Heart right ventricle (tissue), 16 donors: Measurements from ENCODE around the gene MVP. TPM values are rescaled to one million over a fixed set of nuclear protein-coding genes. Genes with fewer than 3 reads are reported as not detected.

ENCODE experiments used
- ATAC-seq, 8 donors: fragments of 200-7000 bp; cut with Tn5 transposase; one replicate each; pipeline ENCODE4 v1.9.1; 2020; ENCODE audit warnings: mild to moderate bottlenecking in 8 of 8, moderate library complexity in 8 of 8, moderate number of reproducible peaks in 1 of 8
- DNase-seq, 2 donors: peaks; one replicate each; pipeline ENCODE4 v3.0.0-alpha.2; 2020
- H3K27ac ChIP-seq, 10 donors: fragments of 200-600 bp; sonication (generic) in 2 of 10; one replicate each; pipeline versions ENCODE4 v1.5.0 to v1.8.0; 2020 to 2022; ENCODE audit warnings: mild to moderate bottlenecking in 3 of 10
- H3K27me3 ChIP-seq, 7 donors: fragments of 200-600 bp; one replicate each; pipeline ENCODE4 v1.8.0; 2021 to 2022; ENCODE audit warnings: mild to moderate bottlenecking in 2 of 7
- H3K36me3 ChIP-seq, 9 donors: fragments of 200-600 bp; sonication (generic) in 1 of 9; one replicate each; pipeline versions ENCODE4 v1.5.0 to v1.8.0; 2020 to 2022; ENCODE audit warnings: mild to moderate bottlenecking in 2 of 9
- H3K4me1 ChIP-seq, 9 donors: fragments of 200-600 bp; sonication (generic) in 1 of 9; one replicate each; pipeline versions ENCODE4 v1.5.0 to v1.8.0; 2020 to 2022; ENCODE audit warnings: mild to moderate bottlenecking in 4 of 9
- H3K4me3 ChIP-seq, 10 donors: fragments of 200-600 bp; sonication (generic) in 2 of 10; one replicate each; pipeline versions ENCODE4 v1.5.0 to v1.8.0; 2020 to 2022; ENCODE audit warnings: mild to moderate bottlenecking in 7 of 10, moderate library complexity in 2 of 10
- H3K9me3 ChIP-seq, 11 donors: fragments of 200-600 bp in 10 of 11; sonication (generic) in 2 of 11; one replicate each; pipeline versions ENCODE4 v1.5.0 to v1.8.0; 2013 to 2022; ENCODE audit warnings: mild to moderate bottlenecking in 2 of 11, control low read depth in 1 of 11, moderate library complexity in 1 of 11
- CTCF ChIP-seq, 9 donors: fragments of 200-600 bp; sonication (generic) in 2 of 9; IDR thresholded peaks; one replicate each; pipeline versions ENCODE4 v1.5.0 to v1.8.0; 2021 to 2022; ENCODE audit warnings: antibody characterized with exemption in 9 of 9, mild to moderate bottlenecking in 5 of 9, moderate library complexity in 1 of 9
- WGBS, 2 donors: extraction: QIAGEN DNeasy Blood & Tissue Kit; methylation state at CpG; one replicate each; pipeline ENCODE4 v1.1.7; 2013; ENCODE audit warnings: inconsistent platforms in 1 of 2; 5-methylcytosine and 5-hydroxymethylcytosine counted together
- intact Hi-C, 10 donors: fragments of 100-400 bp; cut with DNase I; formaldehyde crosslinking; loops; one replicate each; pipeline versions ENCODE4 v1.11.1 to v1.14.2; 2022
- polyA plus RNA-seq, 2 donors: library from polyadenylated mRNA; stranded (reverse); fragments of 200-250 nt; gene quantifications; one replicate each; pipeline ENCODE4 v1.2.3, GENCODE V29; 2013
- total RNA-seq, 10 donors: library from RNA; stranded (reverse); fragmentation: NEBNext Ultra II Directional in 3 of 10; extraction: Animal tissue kit (Norgen Biotek cat#: 25700) in 3 of 10; gene quantifications; one replicate each; pipeline versions ENCODE4 v1.2.1 to v1.2.4, GENCODE V29; 2021 to 2023
- donor health status: Arrhythmogenic right ventricular cardiomyopathy.
- donor health status: ischemic (EF 13 %, LVEDD 7.1; RV severe dilation, severe dysfunction).
- donor health status: healthy with polysubstance abuse.
- donor health status: DM: no; HTN: yes; CAD: no.
- donor health status: DM: no; HTN: no; CAD: no.
- donor health status: ischemic (EF 25% LVEDD 6.9; RV normal size, moderate dysfunction).
- donor health status: ischemic (EF 25% LVEDD 5.7; RV mildly dilated, moderate dysfunction).
- donor health status: healthy.
- donor health status: DM: yes; HTN: yes; CAD: no.
- donor health status: Ischemic cardiomyopathy.
- donor health status: ischemic (EF 35%, LVEDD 5.7; RV mildly dilated, moderate dysfunction).
- donor health status: nonischemic (EF 11% LVEDD 7.7; RV severe dilation, severe dysfunction).
- donor health status: DM: yes; HTN: yes; CAD: no.
- donor health status: PGD.
- donor health status: ischemic (EF 29% LVEDD 5.4; RV normal size, mild dysfunction).
- donor health status: nonischemic (EF 23%, LVEDD 6.1; RV moderate dilation, normal function).

The MVP gene
- total and polyA plus RNA-seq, 12 donors: 24.5 to 122 (median 42.7) TPM

- intact Hi-C loops: no loop called here
- Histone ChIP-seq H3K4me1 (peaks cover 0 to 8% (median under 1%) of the 10 kb centered on the region in 9 donors), H3K27me3 (peaks cover 6 to 40% (median 30%) of the 10 kb centered on the region in 7 donors), H3K27ac (no peak overlapping the region), H3K4me3 (no peak overlapping the region), H3K36me3 (no peaks in the 10 kb centered on the region), H3K9me3 (no peaks in the 10 kb centered on the region)
- TF ChIP-seq CTCF (IDR thresholded peaks at IDR 0.05): no peak
- WGBS, 2 donors: 69 to 79% methylated on average over 4 of the region's 4 CpGs
- DNase-seq (no peak), ATAC-seq (no peak)
These were observed 74.1 kb downstream of the MVP start for GRCh38 chr16:29894352-29894751.

- intact Hi-C loops: no loop called here
- H3K9me3 ChIP-seq: no peaks in the 10 kb centered on the region
- no peak overlapping the region for H3K4me3 ChIP-seq
- no peaks in the 10 kb centered on the region for H3K36me3 ChIP-seq
- ATAC-seq: no peak
- peaks cover 6 to 60% (median 41%) of the 10 kb centered on the region in 7 donors for H3K27me3 ChIP-seq
- H3K27ac ChIP-seq: no peak overlapping the region
- peaks cover 0 to 25% (median 13%) of the 10 kb centered on the region in 9 donors for H3K4me1 ChIP-seq
- no peak for TF ChIP-seq CTCF (IDR thresholded peaks at IDR 0.05)
- no peak for DNase-seq
- 43 to 51% methylated on average over 14 to 15 of the region's 15 CpGs for WGBS, 2 donors
These were observed 76.6 kb downstream of the MVP start for GRCh38 chr16:29896841-29897240.

GRCh38 chr16:29897333-29897732 lies 77.1 kb downstream of the MVP start:
- no peaks in the 10 kb centered on the region for H3K9me3 ChIP-seq
- peaks cover 6 to 64% (median 41%) of the 10 kb centered on the region in 7 donors for H3K27me3 ChIP-seq

More at GRCh38 chr16:29897333-29897732, 77.1 kb downstream of the MVP start:
- TF ChIP-seq CTCF (IDR thresholded peaks at IDR 0.05): no peak
- Histone ChIP-seq H3K4me3 (no peak overlapping the region), H3K4me1 (peaks cover 0 to 25% (median 13%) of the 10 kb centered on the region in 9 donors), H3K36me3 (no peaks in the 10 kb centered on the region), H3K27ac (no peak overlapping the region)
- DNase-seq: no peak
- intact Hi-C loops: no loop called here
- ATAC-seq: no peak
- WGBS, 2 donors: 32 to 60% methylated on average over 4 of the region's 4 CpGs

Other genes starting within 250 kb of the MVP start
- gene SPN, start 157.2 kb upstream of the MVP start, total RNA-seq: 10 to 100 TPM in 1 of 10 donors, 1 to 10 TPM in 7, under 1 TPM in 2; 0.35 to 12.6 (median 1.8) TPM
- under 1 TPM; 0.29 to 0.58 TPM for gene SPN, start 157.2 kb upstream of the MVP start, polyA plus RNA-seq
- 10 to 100 TPM; 16.0 to 34.1 (median 25.9) TPM for gene QPRT, start 141.3 kb upstream of the MVP start, total RNA-seq
- gene QPRT, start 141.3 kb upstream of the MVP start, polyA plus RNA-seq: 10 to 100 TPM in 1 of 2 donors, 1 to 10 TPM in 1; 3.8 to 13.8 TPM
- gene C16orf54, start 74.5 kb upstream of the MVP start, total RNA-seq: 1 to 10 TPM in 3 of 10 donors, under 1 TPM in 7; 0.18 to 3.3 (median 0.65) TPM
- under 1 TPM; 0.26 to 0.29 TPM for gene C16orf54, start 74.5 kb upstream of the MVP start, polyA plus RNA-seq
- not detected for gene ZG16, start 42.2 kb upstream of the MVP start, total RNA-seq
- gene ZG16, start 42.2 kb upstream of the MVP start, polyA plus RNA-seq: under 1 TPM in 1 of 2 donors, not detected in 1; 0.01 TPM
- 10 to 100 TPM; 28.6 to 48.2 (median 38.6) TPM for gene KIF22, start 29.7 kb upstream of the MVP start, total RNA-seq
- 100 to 1,000 TPM in 1 of 2 donors, 10 to 100 TPM in 1; 16.3 to 136 TPM for gene KIF22, start 29.7 kb upstream of the MVP start, polyA plus RNA-seq
- 100 to 1,000 TPM in 2 of 10 donors, 10 to 100 TPM in 8; 44.2 to 115 (median 60.5) TPM for gene MAZ, start 13.9 kb upstream of the MVP start, total RNA-seq
- 100 to 1,000 TPM in 1 of 2 donors, 10 to 100 TPM in 1; 73.8 to 114 TPM for gene MAZ, start 13.9 kb upstream of the MVP start, polyA plus RNA-seq
- gene PRRT2, start 8.3 kb upstream of the MVP start, total RNA-seq: 1 to 10 TPM in 8 of 10 donors, under 1 TPM in 2; 0.74 to 2.4 (median 1.1) TPM
- gene PRRT2, start 8.3 kb upstream of the MVP start, polyA plus RNA-seq: 1 to 10 TPM in 1 of 2 donors, under 1 TPM in 1; 0.62 to 6.3 TPM
- gene PAGR1, start 4.3 kb upstream of the MVP start, total RNA-seq: 10 to 100 TPM in 9 of 10 donors, 1 to 10 TPM in 1; 9.6 to 14.8 (median 12.0) TPM
- gene PAGR1, start 4.3 kb upstream of the MVP start, polyA plus RNA-seq: 10 to 100 TPM; 28.7 to 35.1 TPM
- 10 to 100 TPM; 61.8 to 87.0 (median 72.7) TPM for gene CDIPT, start 42.8 kb downstream of the MVP start, total RNA-seq
- 10 to 100 TPM; 55.1 to 99.6 TPM for gene CDIPT, start 42.8 kb downstream of the MVP start, polyA plus RNA-seq
- gene SEZ6L2, start 79.1 kb downstream of the MVP start, total RNA-seq: 1 to 10 TPM in 2 of 10 donors, under 1 TPM in 8; 0.17 to 1.2 (median 0.73) TPM
- under 1 TPM in 1 of 2 donors, not detected in 1; 0.61 TPM for gene SEZ6L2, start 79.1 kb downstream of the MVP start, polyA plus RNA-seq
- gene ASPHD1, start 80.0 kb downstream of the MVP start, total RNA-seq: 1 to 10 TPM in 1 of 10 donors, under 1 TPM in 5, not detected in 4; 0.20 to 1.1 (median 0.75) TPM
- gene ASPHD1, start 80.0 kb downstream of the MVP start, polyA plus RNA-seq: under 1 TPM in 1 of 2 donors, not detected in 1; 0.28 TPM
- gene KCTD13, start 105.8 kb downstream of the MVP start, total RNA-seq: 1 to 10 TPM; 5.4 to 8.2 (median 7.3) TPM
- 10 to 100 TPM in 1 of 2 donors, 1 to 10 TPM in 1; 5.2 to 18.0 TPM for gene KCTD13, start 105.8 kb downstream of the MVP start, polyA plus RNA-seq
- 100 to 1,000 TPM in 1 of 10 donors, 10 to 100 TPM in 9; 53.0 to 105 (median 67.1) TPM for gene TMEM219, start 141.6 kb downstream of the MVP start, total RNA-seq
- gene TMEM219, start 141.6 kb downstream of the MVP start, polyA plus RNA-seq: 10 to 100 TPM; 80.4 to 85.9 TPM
- gene TAOK2, start 153.4 kb downstream of the MVP start, total RNA-seq: 10 to 100 TPM; 27.0 to 40.6 (median 32.7) TPM
- 10 to 100 TPM; 27.6 to 50.4 TPM for gene TAOK2, start 153.4 kb downstream of the MVP start, polyA plus RNA-seq
- 10 to 100 TPM; 14.4 to 23.2 (median 17.1) TPM for gene HIRIP3, start 175.2 kb downstream of the MVP start, total RNA-seq
- gene HIRIP3, start 175.2 kb downstream of the MVP start, polyA plus RNA-seq: 10 to 100 TPM; 17.9 to 22.4 TPM
- gene INO80E, start 175.8 kb downstream of the MVP start, total RNA-seq: 10 to 100 TPM; 23.2 to 34.8 (median 30.6) TPM
- 10 to 100 TPM; 63.2 to 80.4 TPM for gene INO80E, start 175.8 kb downstream of the MVP start, polyA plus RNA-seq
- gene DOC2A, start 190.6 kb downstream of the MVP start, total RNA-seq: under 1 TPM in 4 of 10 donors, not detected in 6; 0.27 to 0.95 (median 0.48) TPM
- 1 to 10 TPM in 1 of 2 donors, under 1 TPM in 1; 0.41 to 2.7 TPM for gene DOC2A, start 190.6 kb downstream of the MVP start, polyA plus RNA-seq
- not detected for gene C16orf92, start 202.7 kb downstream of the MVP start, total RNA-seq
- gene C16orf92, start 202.7 kb downstream of the MVP start, polyA plus RNA-seq: not detected
- gene TLCD3B, start 210.8 kb downstream of the MVP start, total RNA-seq: not detected
- gene TLCD3B, start 210.8 kb downstream of the MVP start, polyA plus RNA-seq: under 1 TPM in 1 of 2 donors, not detected in 1; 0.29 TPM
- gene ALDOA, start 245.3 kb downstream of the MVP start, total RNA-seq: 1,000 to 10,000 TPM; 3,057 to 4,582 (median 3,914) TPM
- 1,000 to 10,000 TPM; 2,873 to 3,079 TPM for gene ALDOA, start 245.3 kb downstream of the MVP start, polyA plus RNA-seq